Sigmoid colon (tissue), 7 donors: ENCODE measurements around the gene TBC1D22A. TPM values are rescaled to one million over a fixed set of nuclear protein-coding genes. Genes with fewer than 3 reads are reported as not detected.

ENCODE experiments used
- DNase-seq: peaks from one replicate; pipeline ENCODE4 v3.0.0-alpha.2; 2019
- H3K27ac ChIP-seq, 4 donors: fragments of 200-600 bp; sonication (generic); one replicate each; pipeline ENCODE4 v1.5.1; 2016 to 2019; ENCODE audit warnings: mild to moderate bottlenecking in 1 of 4
- H3K27me3 ChIP-seq, 3 donors: fragments of 200-600 bp; sonication (generic); one replicate each; pipeline ENCODE4 v1.5.1; 2019; ENCODE audit warnings: mild to moderate bottlenecking in 1 of 3
- H3K36me3 ChIP-seq, 4 donors: fragments of 200-600 bp; sonication (generic); one replicate each; pipeline ENCODE4 v1.5.1; 2016 to 2019
- H3K4me1 ChIP-seq, 4 donors: fragments of 200-600 bp; sonication (generic); one replicate each; pipeline ENCODE4 v1.5.1; 2017 to 2019
- H3K4me3 ChIP-seq, 4 donors: fragments of 200-600 bp; sonication (generic); one replicate each; pipeline ENCODE4 v1.5.1; 2017 to 2019; ENCODE audit warnings: mild to moderate bottlenecking in 2 of 4, moderate library complexity in 1 of 4
- H3K9me3 ChIP-seq, 4 donors: fragments of 200-600 bp in 3 of 4; sonication (generic) in 3 of 4; one replicate each; pipeline versions ENCODE4 v1.5.1 to v1.6.1; 2013 to 2019
- CTCF ChIP-seq, 4 experiments: fragments of 450-650 bp in 3 of 4; fragments of 200-600 bp in 1 of 4; IDR thresholded peaks; one replicate each; pipeline ENCODE4 v1.5.1; 2016 to 2019; ENCODE audit warnings: antibody characterized with exemption in 4 of 4, mild to moderate bottlenecking in 3 of 4, moderate library complexity in 2 of 4
- EP300 ChIP-seq, 4 donors: sonication (generic); formaldehyde crosslinking; IDR thresholded peaks; one replicate each; pipeline ENCODE4 v1.6.1; 2017; ENCODE audit warnings: antibody characterized with exemption in 4 of 4
- POLR2A ChIP-seq, 2 donors: fragments of 450-650 bp; IDR thresholded peaks; one replicate each; pipeline ENCODE4 v1.6.1; 2016; ENCODE audit warnings: antibody characterized with exemption in 2 of 2, mild to moderate bottlenecking in 2 of 2, moderate library complexity in 2 of 2
- POLR2AphosphoS5 ChIP-seq, 4 donors: sonication (generic); formaldehyde crosslinking; IDR thresholded peaks; one replicate each; pipeline ENCODE4 v1.6.1; 2017; ENCODE audit warnings: antibody characterized with exemption in 4 of 4
- WGBS, 2 donors: extraction: QIAGEN DNeasy Blood & Tissue Kit; methylation state at CpG; one replicate each; pipeline ENCODE4 v1.1.7; 2013; 5-methylcytosine and 5-hydroxymethylcytosine counted together
- intact Hi-C: fragments of 100-400 bp; cut with DNase I; formaldehyde crosslinking; loops from one replicate; pipeline ENCODE4 v1.15.1; 2023
- polyA plus RNA-seq, 3 donors: library from polyadenylated mRNA; stranded (reverse); fragments of 200-250 nt; gene quantifications; one replicate each; pipeline ENCODE4 v1.2.3, GENCODE V29; 2013
- total RNA-seq, 4 donors: library from RNA; depleted of rRNA; stranded (reverse); fragments of >200 nt; gene quantifications; one replicate each; pipeline ENCODE4 v1.1.0, GENCODE V29; 2016
- donor health status: healthy with polysubstance abuse.
- donor health status: Bipolar disorder and iron deficiency.
- donor health status: healthy.

The TBC1D22A gene
- total and polyA plus RNA-seq, 7 donors = 13.6 to 34.6 (median 14.3) TPM

- 80 to 88% methylated on average over 11 of the region's 11 CpGs for WGBS, 2 donors
- no peak for TF ChIP-seq EP300 (IDR thresholded peaks at IDR 0.05)
- no peak for TF ChIP-seq POLR2A (IDR thresholded peaks at IDR 0.05)
- no peak for TF ChIP-seq CTCF (IDR thresholded peaks at IDR 0.05)
- no peak for TF ChIP-seq POLR2AphosphoS5 (IDR thresholded peaks at IDR 0.05)
- Histone ChIP-seq H3K36me3 (no peaks in the 10 kb centered on the region), H3K9me3 (no peaks in the 10 kb centered on the region), H3K27ac (no peak overlapping the region), H3K4me3 (no peak overlapping the region), H3K4me1 (peaks cover 0 to 6% (median 0%) of the 10 kb centered on the region in 4 donors), H3K27me3 (no peaks in the 10 kb centered on the region)
- intact Hi-C loops = no loop called here
- DNase-seq = peak; percentile 46
Measured at GRCh38 chr22:47190957-47191670, 428.7 kb downstream of the TBC1D22A start.

- H3K9me3 ChIP-seq = no peaks in the 10 kb centered on the region
- DNase-seq = peak; percentile 52
- H3K4me3 ChIP-seq = no peak overlapping the region
- TF ChIP-seq EP300 (IDR thresholded peaks at IDR 0.05) = no peak
- no peak for TF ChIP-seq POLR2A (IDR thresholded peaks at IDR 0.05)
- no peak for TF ChIP-seq POLR2AphosphoS5 (IDR thresholded peaks at IDR 0.05)
- TF ChIP-seq CTCF (IDR thresholded peaks at IDR 0.05) = no peak
- H3K4me1 ChIP-seq = peaks cover 0 to 6% (median 0%) of the 10 kb centered on the region in 4 donors
- WGBS, 2 donors = 44 to 70% methylated on average over 24 to 25 of the region's 25 CpGs
- H3K27ac ChIP-seq = no peak overlapping the region
- no peaks in the 10 kb centered on the region for H3K27me3 ChIP-seq
- intact Hi-C loops = no loop called here
- H3K36me3 ChIP-seq = no peaks in the 10 kb centered on the region
Measured at GRCh38 chr22:47191671-47192650, 429.5 kb downstream of the TBC1D22A start.

GRCh38 chr22:47192651-47193437, 430.4 kb downstream of the TBC1D22A start:
- Histone ChIP-seq H3K36me3 (no peaks in the 10 kb centered on the region), H3K4me1 (peaks cover 0 to 15% (median 5%) of the 10 kb centered on the region in 4 donors), H3K4me3 (no peak overlapping the region), H3K27me3 (peaks cover 0 to 8% (median 0%) of the 10 kb centered on the region in 3 donors), H3K9me3 (no peaks in the 10 kb centered on the region), H3K27ac (no peak overlapping the region)
- WGBS, 2 donors = 26 to 72% methylated on average over 32 of the region's 32 CpGs
- TF ChIP-seq CTCF (IDR thresholded peaks at IDR 0.05) = no peak
- TF ChIP-seq POLR2AphosphoS5 (IDR thresholded peaks at IDR 0.05) = no peak
- no peak for TF ChIP-seq POLR2A (IDR thresholded peaks at IDR 0.05)
- no peak for TF ChIP-seq EP300 (IDR thresholded peaks at IDR 0.05)
- DNase-seq = peak; percentile 50
- intact Hi-C loops = no loop called here

GRCh38 chr22:47193606-47194329, 431.3 kb downstream of the TBC1D22A start:
- peak; percentile 45 for DNase-seq
- intact Hi-C loops = no loop called here
- H3K36me3 ChIP-seq = no peaks in the 10 kb centered on the region
- no peak overlapping the region for H3K4me3 ChIP-seq
- H3K27ac ChIP-seq = no peak overlapping the region
- no peaks in the 10 kb centered on the region for H3K9me3 ChIP-seq
- H3K27me3 ChIP-seq = peaks cover 0 to 17% (median 2%) of the 10 kb centered on the region in 3 donors
- TF ChIP-seq CTCF (IDR thresholded peaks at IDR 0.05) (no peak), POLR2AphosphoS5 (IDR thresholded peaks at IDR 0.05) (no peak), POLR2A (IDR thresholded peaks at IDR 0.05) (no peak), EP300 (IDR thresholded peaks at IDR 0.05) (no peak)
- peaks cover 0 to 16% (median 5%) of the 10 kb centered on the region in 4 donors for H3K4me1 ChIP-seq
- WGBS, 2 donors = 87 to 92% methylated on average over 19 of the region's 19 CpGs
